Stimulated activated CD4-positive, alpha-beta T cell treated with anti-CD3 and anti-CD28 coated beads, Interleukin-2, amount 100 ng/mL, for 4 hours (primary cell): Measurements from ENCODE around the gene MTSS2.
A peak's percentile ranks its signal among the peaks of the same experiment; 100 is the strongest.

Source experiments
- DNase-seq: peaks from one replicate; pipeline ENCODE4 v3.0.0-alpha.2; 2020; ENCODE audit warnings: low read depth

MTSS2 gene

GRCh38 chr16:70670175-70670574 lies 15.7 kb downstream of the MTSS2 start:
- no peak for DNase-seq

GRCh38 chr16:70665806-70666735 lies 19.8 kb downstream of the MTSS2 start:
- no peak for DNase-seq

GRCh38 chr16:70665113-70665694 lies 20.6 kb downstream of the MTSS2 start:
- no peak for DNase-seq

- no peak for DNase-seq
These were observed 21.3 kb downstream of the MTSS2 start for GRCh38 chr16:70664325-70665112.

GRCh38 chr16:70663524-70664324 lies 22.1 kb downstream of the MTSS2 start:
- no peak for DNase-seq

GRCh38 chr16:70662991-70663523 lies 22.8 kb downstream of the MTSS2 start:
- no peak for DNase-seq

- DNase-seq, result no peak
These were observed 23.8 kb downstream of the MTSS2 start for GRCh38 chr16:70661918-70662641.

GRCh38 chr16:70661534-70661917 lies 24.3 kb downstream of the MTSS2 start:
- no peak for DNase-seq

- no peak for DNase-seq
These were observed 25.0 kb downstream of the MTSS2 start for GRCh38 chr16:70660672-70661350.

GRCh38 chr16:70659953-70660671 lies 25.7 kb downstream of the MTSS2 start:
- DNase-seq, result no peak

GRCh38 chr16:70659546-70659945 lies 26.3 kb downstream of the MTSS2 start:
- DNase-seq, result no peak

GRCh38 chr16:70658921-70659320 lies 26.9 kb downstream of the MTSS2 start:
- no peak for DNase-seq

GRCh38 chr16:70657956-70658355 lies 27.9 kb downstream of the MTSS2 start:
- no peak for DNase-seq

GRCh38 chr16:70656712-70657263 lies 29.1 kb downstream of the MTSS2 start:
- DNase-seq, result no peak

- DNase-seq, result no peak
These were observed 29.7 kb downstream of the MTSS2 start for GRCh38 chr16:70656065-70656711.

- DNase-seq, result peak; percentile 55
These were observed 31.8 kb downstream of the MTSS2 start for GRCh38 chr16:70653809-70654771.

- DNase-seq, result no peak
These were observed 32.4 kb downstream of the MTSS2 start for GRCh38 chr16:70653406-70653805.

GRCh38 chr16:70652322-70652721 lies 33.5 kb downstream of the MTSS2 start:
- DNase-seq, result no peak
